ENCODE measurements around the gene ETV6. TPM values are rescaled to one million over a fixed set of nuclear protein-coding genes. Genes with fewer than 3 reads are reported as not detected.

Gene ETV6
- total RNA-seq, 1 experiment from 2014 or later: 6.4 TPM

DNA sequence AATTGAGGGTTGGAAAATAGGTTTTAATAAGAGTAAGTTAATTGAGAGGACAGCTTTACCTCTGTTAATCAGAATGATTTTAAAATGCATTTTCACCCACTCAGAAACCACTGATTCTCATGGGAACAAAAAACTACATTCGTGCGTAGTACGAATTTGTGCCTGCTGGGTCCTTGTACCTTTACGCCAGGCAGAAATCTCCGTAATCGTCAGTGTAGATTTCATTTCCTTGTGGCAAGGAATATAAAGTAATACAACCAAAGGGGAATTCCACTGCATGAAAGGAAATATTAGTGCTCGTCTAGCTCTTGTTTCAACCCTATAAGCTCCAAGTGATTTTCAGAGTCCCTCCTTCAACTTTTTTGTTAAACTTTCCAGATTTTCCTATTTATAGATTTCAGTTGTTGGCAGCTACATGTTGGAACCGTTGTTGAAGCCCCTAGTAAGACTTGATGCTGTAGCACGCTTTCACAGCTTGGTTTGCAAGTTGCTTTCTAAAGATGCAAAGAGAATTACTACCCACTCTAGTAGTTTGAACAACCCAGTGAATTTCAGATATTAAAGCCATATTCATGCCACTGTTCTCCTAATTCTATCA, 90.6 kb downstream of the ETV6 start:
- in situ Hi-C loops (cut with HindIII; ENCODE audit: low pct_unique_long_range_greater_than_20kb, low sequenced_read_pairs): no loop called here
- no peak for DNase-seq (ENCODE audit: low read depth, low spot score)

DNA sequence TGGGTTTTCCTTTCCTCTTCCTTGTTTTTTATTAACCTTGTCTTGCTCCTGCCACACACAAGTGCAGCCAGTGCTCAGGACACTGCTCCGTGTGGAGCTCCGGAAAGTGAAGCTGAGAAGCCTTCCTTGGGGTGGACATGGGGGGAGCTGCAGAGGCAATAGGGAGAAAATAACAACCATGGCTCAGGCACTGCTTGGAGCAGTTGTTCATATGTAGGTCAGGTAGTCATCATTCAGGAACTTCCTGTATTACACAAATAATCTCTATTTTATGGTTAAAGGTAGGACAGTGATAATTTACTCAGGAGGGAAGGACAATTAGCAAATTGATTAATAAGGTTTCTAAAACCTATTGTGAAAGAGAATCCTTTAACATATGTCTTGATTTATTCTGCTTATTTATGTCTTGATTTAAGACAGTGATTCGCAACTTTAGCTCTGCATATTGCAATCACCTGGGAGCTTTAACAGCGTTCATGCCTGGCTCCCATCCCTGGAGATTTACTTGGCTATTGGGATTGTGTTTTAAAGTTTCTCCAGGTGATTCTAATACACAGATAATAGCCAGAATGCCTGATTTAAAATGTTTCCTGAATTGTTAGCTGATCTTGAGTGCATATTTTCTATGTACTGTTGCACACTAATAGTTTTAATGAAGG, 92.1 kb downstream of the ETV6 start:
- DNase-seq (ENCODE audit: low read depth, low spot score): no peak
- in situ Hi-C loops (cut with HindIII; ENCODE audit: low pct_unique_long_range_greater_than_20kb, low sequenced_read_pairs): no loop called here

GRCh38 chr12:11743423-11744409, 94.2 kb downstream of the ETV6 start:
- no peak for DNase-seq (ENCODE audit: low read depth, low spot score)
- in situ Hi-C loops (cut with HindIII; ENCODE audit: low pct_unique_long_range_greater_than_20kb, low sequenced_read_pairs): no loop called here

DNA sequence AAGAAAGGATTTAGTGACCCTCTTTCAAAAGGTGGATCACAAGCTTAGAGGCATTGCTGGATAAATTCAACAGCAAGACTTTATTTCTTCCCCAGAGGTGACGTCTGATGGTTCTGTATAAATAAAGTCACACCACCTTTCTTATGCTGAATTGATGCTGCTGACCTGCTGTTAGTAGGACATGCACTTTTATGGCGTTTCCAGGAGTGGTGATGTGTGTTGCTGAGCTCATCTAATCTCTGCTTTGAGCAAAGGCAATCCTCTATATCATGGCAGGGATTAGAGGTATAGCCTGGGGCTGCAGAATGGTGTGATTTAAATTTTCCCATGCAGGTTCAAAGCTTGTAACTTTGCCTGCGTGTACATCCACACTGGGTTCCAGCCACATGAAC, 94.9 kb downstream of the ETV6 start:
- no peak for DNase-seq (ENCODE audit: low read depth, low spot score)
- in situ Hi-C loops (cut with HindIII; ENCODE audit: low pct_unique_long_range_greater_than_20kb, low sequenced_read_pairs): no loop called here

GRCh38 chr12:11745113-11745512, 95.6 kb downstream of the ETV6 start:
- in situ Hi-C loops (cut with HindIII; ENCODE audit: low pct_unique_long_range_greater_than_20kb, low sequenced_read_pairs): no loop called here

GRCh38 chr12:11746024-11746771, 96.7 kb downstream of the ETV6 start:
- in situ Hi-C loops (cut with HindIII; ENCODE audit: low pct_unique_long_range_greater_than_20kb, low sequenced_read_pairs): no loop called here
- no peak for DNase-seq (ENCODE audit: low read depth, low spot score)

More at GRCh38 chr12:11745113-11745512, 95.6 kb downstream of the ETV6 start:
- DNase-seq (ENCODE audit: low read depth, low spot score): no peak

GRCh38 chr12:11746940-11747716, 97.7 kb downstream of the ETV6 start:
- DNase-seq (ENCODE audit: low read depth, low spot score): no peak
- in situ Hi-C loops (cut with HindIII; ENCODE audit: low pct_unique_long_range_greater_than_20kb, low sequenced_read_pairs): no loop called here

DNA sequence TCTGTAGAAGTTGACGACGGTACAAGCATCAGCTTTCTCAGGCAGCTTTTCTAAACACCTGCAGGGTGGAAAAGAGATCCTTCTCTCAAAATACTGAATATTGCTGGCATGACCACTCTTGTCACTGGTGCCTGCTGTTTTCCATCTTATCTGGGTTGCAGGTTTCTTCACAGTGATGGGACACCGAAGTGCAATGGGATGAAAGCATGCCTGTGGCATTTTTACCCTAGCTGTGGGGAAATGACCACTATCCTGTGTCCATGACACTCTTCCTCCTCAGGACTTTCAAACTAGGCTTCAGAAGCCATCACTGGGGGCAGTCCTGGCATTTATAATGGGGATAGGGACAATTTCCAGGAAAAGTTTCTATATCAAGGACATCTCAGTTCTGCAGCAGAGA, 98.5 kb downstream of the ETV6 start:
- in situ Hi-C loops (cut with HindIII; ENCODE audit: low pct_unique_long_range_greater_than_20kb, low sequenced_read_pairs): no loop called here
- no peak for DNase-seq (ENCODE audit: low read depth, low spot score)

DNA sequence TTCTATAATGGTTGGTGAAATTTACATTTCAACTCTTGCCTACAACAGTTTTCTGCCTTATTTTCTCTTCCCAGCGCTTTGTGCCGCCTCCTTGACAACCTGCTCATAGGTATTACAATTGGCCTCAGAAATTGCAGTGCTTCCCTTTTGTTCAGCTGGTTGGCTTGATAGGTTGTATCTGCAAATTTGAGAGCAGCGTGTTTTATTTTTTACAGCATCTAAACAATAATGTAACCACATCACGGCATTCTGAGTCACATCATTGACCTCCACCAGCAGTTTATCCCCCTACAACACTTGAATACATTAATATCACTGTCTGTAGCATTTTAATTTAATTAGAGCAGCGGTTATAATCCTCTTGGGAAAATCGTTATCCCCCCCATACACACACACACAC, 99.4 kb downstream of the ETV6 start:
- in situ Hi-C loops (cut with HindIII; ENCODE audit: low pct_unique_long_range_greater_than_20kb, low sequenced_read_pairs): no loop called here
- DNase-seq (ENCODE audit: low read depth, low spot score): no peak

DNA sequence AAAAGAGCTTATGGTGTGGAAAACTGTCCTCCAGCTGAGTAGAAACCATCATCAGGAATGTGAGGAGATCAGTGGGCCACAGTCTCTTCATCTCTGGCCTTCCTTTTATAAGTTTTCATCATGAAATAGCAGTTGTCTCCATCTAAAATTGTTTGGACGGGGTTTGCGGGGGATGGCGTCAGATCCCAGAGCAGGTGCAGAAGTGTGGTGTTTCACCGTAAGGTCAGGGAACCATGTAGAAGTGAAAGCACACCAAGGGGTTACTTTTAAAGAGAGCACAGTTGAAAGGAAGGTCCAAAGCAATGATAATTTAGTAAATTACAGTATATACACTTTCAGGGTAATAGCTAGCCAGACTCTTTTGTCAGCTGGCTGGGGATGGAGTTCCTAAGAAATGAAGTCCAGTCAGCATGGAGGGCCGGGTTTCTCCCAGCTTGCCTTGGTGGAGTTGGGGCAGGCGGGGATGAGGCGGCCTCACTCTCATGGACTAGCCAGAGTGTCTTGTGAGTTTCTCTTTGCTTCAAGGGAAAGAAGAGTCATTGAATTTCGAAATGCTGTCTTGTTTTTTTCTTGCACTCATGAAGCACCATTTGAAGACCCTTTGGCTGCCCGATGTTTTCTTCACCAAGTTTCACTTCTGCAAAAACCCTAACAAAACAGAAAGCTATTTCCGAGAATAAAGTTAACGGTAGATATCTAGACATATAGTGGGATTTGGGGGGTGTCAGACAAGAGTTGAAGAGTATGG, 100.6 kb downstream of the ETV6 start:
- in situ Hi-C loops (cut with HindIII; ENCODE audit: low pct_unique_long_range_greater_than_20kb, low sequenced_read_pairs): no loop called here
- no peak for DNase-seq (ENCODE audit: low read depth, low spot score)

- in situ Hi-C loops (cut with HindIII; ENCODE audit: low pct_unique_long_range_greater_than_20kb, low sequenced_read_pairs): no loop called here
- no peak for DNase-seq (ENCODE audit: low read depth, low spot score)
Measured at GRCh38 chr12:11752403-11753149, 103.1 kb downstream of the ETV6 start.

GRCh38 chr12:11753150-11753499, 103.7 kb downstream of the ETV6 start:
- DNase-seq (ENCODE audit: low read depth, low spot score): no peak
- in situ Hi-C loops (cut with HindIII; ENCODE audit: low pct_unique_long_range_greater_than_20kb, low sequenced_read_pairs): no loop called here

- in situ Hi-C loops (cut with HindIII; ENCODE audit: low pct_unique_long_range_greater_than_20kb, low sequenced_read_pairs): no loop called here
- no peak for DNase-seq (ENCODE audit: low read depth, low spot score)
Measured at GRCh38 chr12:11753826-11754225, 104.4 kb downstream of the ETV6 start.

GRCh38 chr12:11754256-11754655, 104.8 kb downstream of the ETV6 start:
- in situ Hi-C loops (cut with HindIII; ENCODE audit: low pct_unique_long_range_greater_than_20kb, low sequenced_read_pairs): no loop called here

DNA sequence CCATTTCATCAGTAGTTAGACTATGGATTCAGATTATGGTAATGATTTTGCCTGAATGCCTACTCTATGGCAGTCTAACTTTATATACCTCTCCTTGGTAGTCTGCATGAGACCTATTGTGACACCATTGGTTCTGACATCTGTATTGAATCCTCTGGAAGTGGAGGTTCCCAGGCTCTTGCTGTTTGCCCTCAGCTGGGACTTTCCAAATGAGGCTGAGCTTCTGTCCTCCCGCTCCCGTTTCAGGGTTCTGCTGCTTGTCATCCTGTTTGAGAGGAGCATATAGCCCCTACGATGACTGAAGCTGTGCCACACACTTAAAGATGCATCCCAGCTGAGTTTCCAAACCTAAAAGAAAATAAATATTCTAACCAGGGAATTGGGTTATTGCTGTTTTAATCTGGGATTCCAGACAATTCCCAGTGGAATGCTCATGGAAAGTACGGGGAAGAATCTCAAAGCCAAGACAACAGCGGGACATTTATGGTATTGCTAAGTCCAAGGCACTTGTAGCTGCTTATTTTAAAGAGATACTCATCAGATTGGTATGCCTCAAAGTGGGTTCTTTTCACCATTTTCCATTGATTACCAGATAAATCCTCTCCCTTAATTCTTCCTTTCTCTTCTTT, 105.9 kb downstream of the ETV6 start:
- in situ Hi-C loops (cut with HindIII; ENCODE audit: low pct_unique_long_range_greater_than_20kb, low sequenced_read_pairs): no loop called here
- DNase-seq (ENCODE audit: low read depth, low spot score): no peak

More at GRCh38 chr12:11754256-11754655, 104.8 kb downstream of the ETV6 start:
- DNase-seq (ENCODE audit: low read depth, low spot score): no peak

DNA sequence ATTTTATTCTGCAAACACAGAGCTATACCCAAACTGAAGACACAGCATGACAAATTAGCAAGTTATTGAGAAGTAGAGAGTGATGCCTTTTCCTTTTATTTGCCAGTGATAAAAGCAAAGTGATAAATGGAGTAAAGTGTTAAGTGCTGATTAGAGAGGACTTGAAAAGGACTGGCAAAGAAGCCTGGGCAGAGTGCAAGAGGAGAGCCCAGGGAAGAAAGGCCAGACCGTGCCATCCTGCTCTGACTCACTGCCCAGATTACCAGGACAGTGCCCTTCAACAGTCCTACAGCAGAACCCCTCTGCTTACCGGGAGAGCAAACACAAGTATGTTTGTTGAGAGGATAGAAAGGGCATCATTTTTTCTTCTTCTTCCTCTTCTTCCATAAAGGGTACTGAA, 106.5 kb downstream of the ETV6 start:
- DNase-seq (ENCODE audit: low read depth, low spot score): no peak
- in situ Hi-C loops (cut with HindIII; ENCODE audit: low pct_unique_long_range_greater_than_20kb, low sequenced_read_pairs): no loop called here
